Transverse colon (tissue), 4 donors: ENCODE measurements around the gene HBS1L.

Source experiments
- CTCF ChIP-seq, 5 experiments: fragments of 200-600 bp in 3 of 5; fragments of 450-650 bp in 2 of 5; sonication (generic) in 3 of 5; IDR thresholded peaks; 1 replicate in 2 of 5; 2 replicates in 3 of 5; pipeline ENCODE4 v1.5.1; 2016 to 2017; ENCODE audit warnings: antibody characterized with exemption in 5 of 5, inconsistent platforms in 3 of 5, mild to moderate bottlenecking in 2 of 5, moderate library complexity in 1 of 5
- POLR2A ChIP-seq: fragments of 450-650 bp; IDR thresholded peaks from one replicate; pipeline ENCODE4 v1.6.1; 2016; ENCODE audit warnings: antibody characterized with exemption, mild to moderate bottlenecking, moderate library complexity
- POLR2AphosphoS5 ChIP-seq, 3 donors: sonication (generic); formaldehyde crosslinking; IDR thresholded peaks; one replicate each; pipeline ENCODE4 v1.6.1; 2016; ENCODE audit warnings: antibody characterized with exemption in 3 of 3

GRCh38 chr6:134925800-134926199, 128.8 kb downstream of the HBS1L start:
- TF ChIP-seq CTCF (IDR thresholded peaks at IDR 0.05) (no peak), POLR2A (no peak), POLR2AphosphoS5 (IDR thresholded peaks at IDR 0.05) (no peak)
